Glutamatergic neuron (in vitro differentiated cells): ENCODE measurements around the gene SLIT1. TPM values are rescaled to one million over a fixed set of nuclear protein-coding genes. Genes with fewer than 3 reads are reported as not detected.

Experiments
- DNase-seq: peaks from one replicate; pipeline ENCODE4 v3.0.0; 2022
- H3K27ac Mint-ChIP-seq: one replicate; pipeline ENCODE4 v1.8.0; 2020; ENCODE audit warnings: mild to moderate bottlenecking, mixed read lengths, inconsistent platforms; ENCODE audit not compliant: unreplicated experiment
- H3K27me3 Mint-ChIP-seq: one replicate; pipeline ENCODE4 v1.8.0; 2020; ENCODE audit warnings: mild to moderate bottlenecking, moderate library complexity, mixed read lengths, inconsistent platforms; ENCODE audit not compliant: unreplicated experiment
- H3K36me3 Mint-ChIP-seq: one replicate; pipeline ENCODE4 v1.8.0; 2020; ENCODE audit warnings: mild to moderate bottlenecking, mixed read lengths, inconsistent platforms; ENCODE audit not compliant: unreplicated experiment
- H3K4me1 Mint-ChIP-seq: one replicate; pipeline ENCODE4 v1.8.0; 2020; ENCODE audit warnings: mild to moderate bottlenecking, low read depth, mixed read lengths, inconsistent platforms; ENCODE audit not compliant: unreplicated experiment
- H3K4me3 Mint-ChIP-seq: one replicate; pipeline ENCODE4 v1.8.0; 2020; ENCODE audit warnings: mild to moderate bottlenecking, mixed read lengths, inconsistent platforms; ENCODE audit not compliant: unreplicated experiment
- H3K9me3 Mint-ChIP-seq: one replicate; pipeline ENCODE4 v1.8.0; 2020; ENCODE audit warnings: mild to moderate bottlenecking, moderate library complexity, mixed read lengths, inconsistent platforms; ENCODE audit not compliant: unreplicated experiment
- total RNA-seq: library from RNA; stranded (reverse); fragmentation: NEBNext Ultra II Directional; extraction: Animal tissue kit (Norgen Biotek cat#: 25700); gene quantifications from one replicate; pipeline ENCODE4 v1.2.1, GENCODE V29; 2021; ENCODE audit not compliant: unreplicated experiment
- TF ChIP-seq, protein P1 (sequence below): fragments of 200-600 bp; sonication (generic); IDR thresholded peaks from one replicate; pipeline ENCODE4 v1.5.0; 2021; ENCODE audit not compliant: partially characterized antibody, unreplicated experiment

SLIT1 gene
- total RNA-seq, 1 donor from 2014 or later, result 11.3 TPM

DNA sequence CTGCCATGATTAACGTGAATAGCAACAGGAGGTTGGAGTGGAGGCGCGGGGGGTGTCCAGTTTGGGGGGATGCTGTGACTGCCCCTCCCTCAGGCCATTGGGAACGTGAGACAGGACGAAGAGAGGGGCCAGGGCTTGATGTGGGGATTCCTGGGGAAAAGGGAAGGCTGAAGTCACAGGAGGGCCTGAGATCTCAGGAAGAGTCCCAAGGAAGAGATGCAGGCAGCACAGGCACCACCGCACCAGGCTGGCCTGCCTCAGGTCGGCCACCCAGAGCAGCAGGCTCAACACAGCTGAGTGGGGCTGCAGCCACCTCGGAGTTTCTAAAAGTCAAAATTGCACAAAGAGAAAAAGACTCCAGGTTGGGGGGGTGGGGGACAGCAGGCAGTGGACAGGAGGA is 86.7 kb downstream of the SLIT1 start:
- Mint-ChIP-seq H3K27me3 (peaks cover 10% of the 10 kb centered on the region), H3K4me1 (peaks cover 56% of the 10 kb centered on the region)
- no peak for DNase-seq

GRCh38 chr10:97097084-97097433 is 88.7 kb downstream of the SLIT1 start:
- Mint-ChIP-seq H3K4me3 (peak overlapping the region; percentile 36), H3K4me1 (peaks cover 53% of the 10 kb centered on the region), H3K36me3 (no peaks in the 10 kb centered on the region), H3K9me3 (peaks cover 1% of the 10 kb centered on the region), H3K27me3 (peaks cover 8% of the 10 kb centered on the region), H3K27ac (peak overlapping the region; percentile 14)
- DNase-seq, result no peak
- TF ChIP-seq, protein P1, sequence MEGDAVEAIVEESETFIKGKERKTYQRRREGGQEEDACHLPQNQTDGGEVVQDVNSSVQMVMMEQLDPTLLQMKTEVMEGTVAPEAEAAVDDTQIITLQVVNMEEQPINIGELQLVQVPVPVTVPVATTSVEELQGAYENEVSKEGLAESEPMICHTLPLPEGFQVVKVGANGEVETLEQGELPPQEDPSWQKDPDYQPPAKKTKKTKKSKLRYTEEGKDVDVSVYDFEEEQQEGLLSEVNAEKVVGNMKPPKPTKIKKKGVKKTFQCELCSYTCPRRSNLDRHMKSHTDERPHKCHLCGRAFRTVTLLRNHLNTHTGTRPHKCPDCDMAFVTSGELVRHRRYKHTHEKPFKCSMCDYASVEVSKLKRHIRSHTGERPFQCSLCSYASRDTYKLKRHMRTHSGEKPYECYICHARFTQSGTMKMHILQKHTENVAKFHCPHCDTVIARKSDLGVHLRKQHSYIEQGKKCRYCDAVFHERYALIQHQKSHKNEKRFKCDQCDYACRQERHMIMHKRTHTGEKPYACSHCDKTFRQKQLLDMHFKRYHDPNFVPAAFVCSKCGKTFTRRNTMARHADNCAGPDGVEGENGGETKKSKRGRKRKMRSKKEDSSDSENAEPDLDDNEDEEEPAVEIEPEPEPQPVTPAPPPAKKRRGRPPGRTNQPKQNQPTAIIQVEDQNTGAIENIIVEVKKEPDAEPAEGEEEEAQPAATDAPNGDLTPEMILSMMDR, result no peak

More for the DNA sequence above, 86.7 kb downstream of the SLIT1 start:
- H3K9me3 Mint-ChIP-seq, result peaks cover 1% of the 10 kb centered on the region
- no peak overlapping the region for H3K27ac Mint-ChIP-seq
- H3K4me3 Mint-ChIP-seq, result no peak overlapping the region
- TF ChIP-seq, protein P1, result no peak
- no peaks in the 10 kb centered on the region for H3K36me3 Mint-ChIP-seq

- H3K36me3 Mint-ChIP-seq, result no peaks in the 10 kb centered on the region
- H3K27ac Mint-ChIP-seq, result peak overlapping the region; percentile 14
- H3K4me3 Mint-ChIP-seq, result peak overlapping the region; percentile 36
- peaks cover 1% of the 10 kb centered on the region for H3K9me3 Mint-ChIP-seq
- H3K4me1 Mint-ChIP-seq, result peaks cover 49% of the 10 kb centered on the region
- no peak for DNase-seq
- H3K27me3 Mint-ChIP-seq, result peaks cover 8% of the 10 kb centered on the region
- TF ChIP-seq, protein P1, result no peak
Measured at GRCh38 chr10:97096261-97097083, 89.3 kb downstream of the SLIT1 start.

DNA sequence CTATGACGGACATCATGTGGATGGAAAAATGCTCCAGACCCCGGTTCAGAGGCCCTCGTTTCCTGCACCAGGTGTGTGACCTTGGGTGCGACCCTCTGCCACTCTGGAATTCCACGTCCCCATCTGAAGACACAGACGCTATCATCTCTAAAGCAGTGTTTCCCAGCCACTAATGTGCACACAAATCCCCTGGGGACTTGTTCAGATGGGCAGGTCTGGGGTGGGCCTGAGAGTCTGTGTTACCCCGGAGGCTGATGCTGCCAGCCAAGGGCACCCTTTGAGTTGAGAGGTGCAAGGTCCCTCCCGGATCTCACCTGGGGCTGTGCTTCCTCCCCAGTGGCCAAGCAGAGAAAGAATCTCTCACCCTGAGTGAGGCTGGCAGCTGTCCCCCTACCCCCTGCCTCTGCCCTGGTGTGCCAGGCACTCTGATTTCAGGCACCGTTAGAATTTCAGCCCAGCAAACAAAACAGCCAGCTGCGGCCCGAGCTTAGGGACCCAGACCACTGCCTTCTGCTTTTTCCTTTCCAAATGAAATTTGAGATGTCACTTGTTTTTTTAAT is 90.0 kb downstream of the SLIT1 start:
- H3K4me1 Mint-ChIP-seq, result peaks cover 49% of the 10 kb centered on the region
- peak overlapping the region; percentile 7 for H3K4me3 Mint-ChIP-seq
- TF ChIP-seq, protein P1, result no peak
- H3K9me3 Mint-ChIP-seq, result peaks cover 1% of the 10 kb centered on the region
- H3K27me3 Mint-ChIP-seq, result peaks cover 7% of the 10 kb centered on the region
- H3K36me3 Mint-ChIP-seq, result no peaks in the 10 kb centered on the region
- no peak overlapping the region for H3K27ac Mint-ChIP-seq
- DNase-seq, result no peak

GRCh38 chr10:97090644-97091043 is 95.1 kb downstream of the SLIT1 start:
- H3K36me3 Mint-ChIP-seq, result no peaks in the 10 kb centered on the region
- DNase-seq, result no peak
- no peaks in the 10 kb centered on the region for H3K9me3 Mint-ChIP-seq
- peaks cover 28% of the 10 kb centered on the region for H3K4me1 Mint-ChIP-seq
- no peak overlapping the region for H3K27ac Mint-ChIP-seq
- H3K27me3 Mint-ChIP-seq, result peaks cover 2% of the 10 kb centered on the region
- H3K4me3 Mint-ChIP-seq, result no peak overlapping the region
- TF ChIP-seq, protein P1, result no peak
